HG02943 (cell line): ENCODE measurements around the gene INKA1.
A peak's percentile ranks its signal among the peaks of the same experiment; 100 is the strongest.
"Not testable (repeated sequence)": the region's sequence is repeated elsewhere in the genome, so short reads cannot be mapped to it uniquely, and the experiment has no call there.

Experiments used
- ATAC-seq: cut with Tn5 transposase; IDR thresholded peaks from one replicate; pipeline ENCODE4 v1.9.1; 2021; ENCODE audit warnings: mild to moderate bottlenecking, low read depth, moderate library complexity; ENCODE audit not compliant: unreplicated experiment

Gene INKA1

GRCh38 chr3:49802719-49803464, at the start of gene INKA1:
Gene INKA1, plus strand, starts transcription at chr3:49803261. Its CDS starts 132 bp downstream, at chr3:49803393.
- ATAC-seq: peak; percentile 48

- no peak for ATAC-seq
Measured at GRCh38 chr3:49754536-49754935, 48.5 kb upstream of the INKA1 start.

GRCh38 chr3:49756036-49756435, 47.0 kb upstream of the INKA1 start:
- ATAC-seq: no peak

- no peak for ATAC-seq
Measured at GRCh38 chr3:49757197-49757596, 45.9 kb upstream of the INKA1 start.

- no peak for ATAC-seq
Measured at GRCh38 chr3:49759226-49759625, 43.8 kb upstream of the INKA1 start.

GRCh38 chr3:49761661-49762060, 41.4 kb upstream of the INKA1 start:
- ATAC-seq: no peak

GRCh38 chr3:49763981-49764380, 39.1 kb upstream of the INKA1 start:
- no peak for ATAC-seq

- no peak for ATAC-seq
Measured at GRCh38 chr3:49769286-49769915, 33.7 kb upstream of the INKA1 start.

- ATAC-seq: no peak
Measured at GRCh38 chr3:49769926-49770325, 33.1 kb upstream of the INKA1 start.

GRCh38 chr3:49771340-49771938, 31.6 kb upstream of the INKA1 start:
- ATAC-seq: no peak

GRCh38 chr3:49772703-49773102, 30.4 kb upstream of the INKA1 start:
- ATAC-seq: no peak

GRCh38 chr3:49775538-49775937, 27.5 kb upstream of the INKA1 start:
- no peak for ATAC-seq

- ATAC-seq: not testable (repeated sequence)
Measured at GRCh38 chr3:49776101-49776500, 27.0 kb upstream of the INKA1 start.

- ATAC-seq: no peak
Measured at GRCh38 chr3:49779358-49780079, 23.5 kb upstream of the INKA1 start.

GRCh38 chr3:49780080-49780974, 22.7 kb upstream of the INKA1 start:
- ATAC-seq: no peak

- not testable (repeated sequence) for ATAC-seq
Measured at GRCh38 chr3:49780975-49781365, 22.1 kb upstream of the INKA1 start.

- no peak for ATAC-seq
Measured at GRCh38 chr3:49781415-49782199, 21.5 kb upstream of the INKA1 start.

GRCh38 chr3:49782277-49782676, 20.8 kb upstream of the INKA1 start:
- not testable (repeated sequence) for ATAC-seq
